Caco-2 (cell line): Measurements from ENCODE around the gene MED25. TPM values are rescaled to one million over a fixed set of nuclear protein-coding genes. Genes with fewer than 3 reads are reported as not detected.
A peak's percentile ranks its signal among the peaks of the same experiment; 100 is the strongest.

Experiments used
- BruUV-seq: library from RNA; stranded (reverse); fragments of 400-500 nt; replicated peaks from 2 replicates; lab custom pipeline; 2021; lab: Mats Ljungman, UMichigan
- CTCF ChIA-PET: fragments of 300-600 bp; sonication (Branson Sonifier 250); formaldehyde crosslinking; loops from one replicate; lab custom pipeline; 2022; ENCODE audit warnings: antibody characterized with exemption; lab: Charles Lee
- POLR2A ChIA-PET: fragments of 300-600 bp; sonication (Branson Sonifier 250); formaldehyde crosslinking; loops from one replicate; lab custom pipeline; 2022; ENCODE audit warnings: antibody characterized with exemption; lab: Charles Lee
- DNase-seq, 2 experiments: peaks; one replicate each; pipeline versions ENCODE4 v3.0.0 to v3.0.0-alpha.2; 2020 to 2022
- H3K27me3 ChIP-seq: replicated peaks from 2 replicates; pipeline ENCODE4 v1.6.0; 2011; ENCODE audit warnings: low read length; ENCODE audit not compliant: control insufficient read depth, insufficient read depth
- H3K36me3 ChIP-seq: 2 replicates; pipeline ENCODE4 v1.5.1; 2011; ENCODE audit warnings: low read length; ENCODE audit not compliant: control insufficient read depth, insufficient read depth
- H3K4me1 ChIP-seq: fragments of 250-450 bp; sonication (Bioruptor Pico); 2 replicates; pipeline ENCODE4 v1.5.1; 2020; ENCODE audit warnings: mild to moderate bottlenecking
- H3K4me3 ChIP-seq: 2 replicates; pipeline ENCODE4 v1.5.1; 2011; ENCODE audit warnings: low read depth, mild to moderate bottlenecking, control low read depth, low read length
- H3K9me3 ChIP-seq: fragments of 250-450 bp; sonication (Bioruptor Pico); 2 replicates; pipeline ENCODE4 v1.5.1; 2020; ENCODE audit warnings: mild to moderate bottlenecking, moderate library complexity
- H3K27ac Mint-ChIP-seq: one replicate; pipeline ENCODE4 v1.8.0; 2022; ENCODE audit warnings: mixed read lengths; ENCODE audit not compliant: unreplicated experiment
- H3K27me3 Mint-ChIP-seq: one replicate; pipeline ENCODE4 v1.8.0; 2022; ENCODE audit warnings: mixed read lengths; ENCODE audit not compliant: insufficient read depth, unreplicated experiment
- H3K36me3 Mint-ChIP-seq: one replicate; pipeline ENCODE4 v1.8.0; 2022; ENCODE audit warnings: mild to moderate bottlenecking, mixed read lengths; ENCODE audit not compliant: insufficient read depth, unreplicated experiment
- H3K4me1 Mint-ChIP-seq: one replicate; pipeline ENCODE4 v1.8.0; 2022; ENCODE audit warnings: low read depth, mixed read lengths; ENCODE audit not compliant: unreplicated experiment
- H3K4me3 Mint-ChIP-seq: one replicate; pipeline ENCODE4 v1.8.0; 2022; ENCODE audit warnings: mild to moderate bottlenecking, moderate library complexity, mixed read lengths; ENCODE audit not compliant: unreplicated experiment
- H3K9me3 Mint-ChIP-seq: one replicate; pipeline ENCODE4 v1.8.0; 2022; ENCODE audit warnings: mixed read lengths; ENCODE audit not compliant: unreplicated experiment
- intact Hi-C: fragments of 100-400 bp; cut with micrococcal nuclease; formaldehyde crosslinking; loops from one replicate; pipeline ENCODE4 v1.10.0; 2022; ENCODE audit not compliant: unreplicated experiment
- total RNA-seq: library from RNA; stranded (reverse); gene quantifications from 2 replicates; pipeline ENCODE4 v1.2.3, GENCODE V29; 2022
- TF ChIP-seq, protein P1 (sequence below), 2 experiments: fragments of 200-600 bp in 1 of 2; IDR thresholded peaks; 1 replicate in 1 of 2; 2 replicates in 1 of 2; pipeline versions ENCODE4 v1.5.1 to v1.8.0; 2011 to 2022; ENCODE audit warnings: antibody characterized with exemption in 1 of 2, control low read depth in 1 of 2, inconsistent platforms in 1 of 2, low read depth in 1 of 2, low read length in 1 of 2, mild to moderate bottlenecking in 1 of 2, moderate library complexity in 1 of 2; ENCODE audit not compliant: insufficient read depth in 1 of 2, severe bottlenecking in 1 of 2, unreplicated experiment in 1 of 2

MED25 gene
- total RNA-seq, 1 experiment from 2014 or later = 102 TPM

DNA sequence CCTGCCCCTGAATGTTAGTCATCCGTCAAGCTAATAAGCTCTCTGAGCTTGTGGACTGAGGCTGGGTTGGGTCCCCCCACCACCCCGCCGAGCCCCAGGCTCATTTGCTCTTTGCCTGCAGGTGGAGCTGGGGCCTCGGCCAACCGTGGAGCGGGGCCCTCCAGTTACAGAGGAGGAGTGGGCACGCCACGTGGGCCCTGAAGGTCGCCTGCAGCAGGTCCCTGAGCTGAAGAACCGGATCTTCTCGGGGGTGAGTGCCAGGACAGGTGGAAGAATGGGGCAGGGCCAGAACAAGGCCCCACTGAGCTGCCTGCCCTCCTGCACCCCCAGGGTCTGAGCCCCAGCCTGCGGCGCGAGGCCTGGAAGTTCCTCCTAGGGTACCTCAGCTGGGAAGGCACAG lies 64.6 kb downstream of the MED25 start:
- BruUV-seq = no TSS peak
- intact Hi-C loops = no loop called here
- Mint-ChIP-seq H3K27me3 (no peaks in the 10 kb centered on the region), H3K27ac (no peak overlapping the region), H3K4me1 (no peaks in the 10 kb centered on the region), H3K4me3 (no peak overlapping the region), H3K36me3 (peaks cover 23% of the 10 kb centered on the region), H3K9me3 (no peaks in the 10 kb centered on the region)
- 0 out of 2 replicates have a peak, but pooled peaks cover 4% of the 10 kb centered on the region for H3K9me3 ChIP-seq
- no peaks in the 10 kb centered on the region for H3K27me3 ChIP-seq
- peaks cover 9% of the 10 kb centered on the region; the same call in 1 of the 2 replicates for H3K4me1 ChIP-seq
- H3K4me3 ChIP-seq = no peak overlapping the region
- POLR2A ChIA-PET = no interaction called here
- DNase-seq = peak in 1 of 2 experiments; percentile 34
- TF ChIP-seq, protein P1, sequence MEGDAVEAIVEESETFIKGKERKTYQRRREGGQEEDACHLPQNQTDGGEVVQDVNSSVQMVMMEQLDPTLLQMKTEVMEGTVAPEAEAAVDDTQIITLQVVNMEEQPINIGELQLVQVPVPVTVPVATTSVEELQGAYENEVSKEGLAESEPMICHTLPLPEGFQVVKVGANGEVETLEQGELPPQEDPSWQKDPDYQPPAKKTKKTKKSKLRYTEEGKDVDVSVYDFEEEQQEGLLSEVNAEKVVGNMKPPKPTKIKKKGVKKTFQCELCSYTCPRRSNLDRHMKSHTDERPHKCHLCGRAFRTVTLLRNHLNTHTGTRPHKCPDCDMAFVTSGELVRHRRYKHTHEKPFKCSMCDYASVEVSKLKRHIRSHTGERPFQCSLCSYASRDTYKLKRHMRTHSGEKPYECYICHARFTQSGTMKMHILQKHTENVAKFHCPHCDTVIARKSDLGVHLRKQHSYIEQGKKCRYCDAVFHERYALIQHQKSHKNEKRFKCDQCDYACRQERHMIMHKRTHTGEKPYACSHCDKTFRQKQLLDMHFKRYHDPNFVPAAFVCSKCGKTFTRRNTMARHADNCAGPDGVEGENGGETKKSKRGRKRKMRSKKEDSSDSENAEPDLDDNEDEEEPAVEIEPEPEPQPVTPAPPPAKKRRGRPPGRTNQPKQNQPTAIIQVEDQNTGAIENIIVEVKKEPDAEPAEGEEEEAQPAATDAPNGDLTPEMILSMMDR (IDR thresholded peaks at IDR 0.05; ENCODE audit: insufficient read depth in 1 of 2, low read depth in 1 of 2, low read length in 1 of 2, severe bottlenecking in 1 of 2, unreplicated experiment in 1 of 2) = no peak
- CTCF ChIA-PET = interaction anchor here (0.6 kb wide), 1 partner anchor 22 kb away, joined by 3 read pairs; no protein-coding TSS in a partner anchor
- peaks cover 13% of the 10 kb centered on the region for H3K36me3 ChIP-seq

DNA sequence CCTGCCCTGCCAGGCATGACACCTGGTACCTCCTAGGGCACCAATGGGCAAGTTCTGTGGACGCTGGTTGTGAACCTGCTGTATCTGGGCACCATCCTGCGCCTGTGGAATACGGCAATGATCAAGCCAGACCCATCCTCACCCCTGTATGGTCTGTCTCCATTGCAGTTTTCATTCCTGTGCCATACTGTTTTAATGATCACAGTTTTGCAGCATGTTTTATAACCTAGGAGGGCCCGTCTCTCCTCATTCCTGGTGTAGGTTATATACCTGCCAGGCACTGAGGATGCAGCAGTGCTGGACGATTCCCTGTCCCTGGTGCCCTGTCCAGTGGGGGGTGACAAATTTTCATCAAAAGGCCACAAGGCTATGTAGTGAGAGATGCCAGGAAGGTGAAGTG lies 65.0 kb downstream of the MED25 start:
- Histone ChIP-seq H3K36me3 (peaks cover 13% of the 10 kb centered on the region), H3K27me3 (no peaks in the 10 kb centered on the region), H3K4me3 (no peak overlapping the region), H3K9me3 (0 out of 2 replicates have a peak, but pooled peaks cover 4% of the 10 kb centered on the region), H3K4me1 (peaks cover 9% of the 10 kb centered on the region; the same call in 1 of the 2 replicates)
- intact Hi-C loops = no loop called here
- POLR2A ChIA-PET = no interaction called here
- Mint-ChIP-seq H3K4me1 (no peaks in the 10 kb centered on the region), H3K9me3 (no peaks in the 10 kb centered on the region), H3K36me3 (peaks cover 27% of the 10 kb centered on the region), H3K27ac (no peak overlapping the region), H3K27me3 (no peaks in the 10 kb centered on the region), H3K4me3 (no peak overlapping the region)
- no TSS peak for BruUV-seq
- CTCF ChIA-PET = interaction anchor here (0.6 kb wide), 1 partner anchor 22 kb away, joined by 3 read pairs; no protein-coding TSS in a partner anchor
- TF ChIP-seq, protein P1 (IDR thresholded peaks at IDR 0.05; ENCODE audit: insufficient read depth in 1 of 2, low read depth in 1 of 2, low read length in 1 of 2, severe bottlenecking in 1 of 2, unreplicated experiment in 1 of 2) = no peak
- DNase-seq = peak in 1 of 2 experiments; percentile 23

DNA sequence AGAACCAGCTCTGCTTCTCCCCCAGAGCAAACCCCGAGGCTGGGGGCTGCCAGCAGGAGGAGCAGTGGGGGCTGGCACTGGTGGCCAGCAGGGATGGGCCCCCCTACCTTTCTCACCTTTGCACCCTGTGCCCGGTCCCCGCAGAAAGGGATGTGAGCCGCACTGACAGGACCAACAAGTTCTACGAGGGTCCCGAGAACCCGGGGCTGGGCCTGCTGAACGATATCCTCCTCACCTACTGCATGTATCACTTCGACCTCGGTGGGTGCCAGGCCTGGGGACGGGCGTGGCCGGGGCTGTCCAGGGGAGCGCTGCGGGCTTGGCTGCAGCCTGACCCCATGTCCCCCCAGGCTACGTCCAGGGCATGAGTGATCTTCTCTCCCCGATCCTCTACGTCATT lies 66.0 kb downstream of the MED25 start:
- DNase-seq = peak in 1 of 2 experiments; percentile 31
- H3K27me3 Mint-ChIP-seq = no peaks in the 10 kb centered on the region
- no peaks in the 10 kb centered on the region for H3K9me3 Mint-ChIP-seq
- Histone ChIP-seq H3K4me1 (peaks cover 4% of the 10 kb centered on the region), H3K9me3 (0 out of 2 replicates have a peak, but pooled peaks cover 4% of the 10 kb centered on the region), H3K36me3 (peaks cover 12% of the 10 kb centered on the region), H3K4me3 (no peak overlapping the region), H3K27me3 (no peaks in the 10 kb centered on the region)
- ChIA-PET CTCF (interaction anchor here (0.6 kb wide), 1 partner anchor 166 kb away, joined by 5 read pairs; no protein-coding TSS in a partner anchor), POLR2A (no interaction called here)
- intact Hi-C loops = no loop called here
- H3K4me3 Mint-ChIP-seq = no peak overlapping the region
- H3K27ac Mint-ChIP-seq = no peak overlapping the region
- H3K4me1 Mint-ChIP-seq = no peaks in the 10 kb centered on the region
- no TSS peak for BruUV-seq
- peaks cover 36% of the 10 kb centered on the region for H3K36me3 Mint-ChIP-seq
- TF ChIP-seq, protein P1 (IDR thresholded peaks at IDR 0.05; ENCODE audit: insufficient read depth in 1 of 2, low read depth in 1 of 2, low read length in 1 of 2, severe bottlenecking in 1 of 2, unreplicated experiment in 1 of 2) = no peak
